WI38 (cell line): ENCODE data around the gene STRAP.
"Not testable (repeated sequence)": the region's sequence is repeated elsewhere in the genome, so short reads cannot be mapped to it uniquely, and the experiment has no call there.

Source experiments
- H3K4me3 ChIP-seq: 2 replicates; pipeline ENCODE4 v1.5.1; 2011; ENCODE audit warnings: low read depth, mild to moderate bottlenecking, control low read depth, low read length
- TF ChIP-seq, protein P1 (sequence below): IDR thresholded peaks from 2 replicates; pipeline ENCODE4 v1.5.1; 2012; ENCODE audit warnings: low read depth, mild to moderate bottlenecking, control low read depth, low read length

The STRAP gene

DNA sequence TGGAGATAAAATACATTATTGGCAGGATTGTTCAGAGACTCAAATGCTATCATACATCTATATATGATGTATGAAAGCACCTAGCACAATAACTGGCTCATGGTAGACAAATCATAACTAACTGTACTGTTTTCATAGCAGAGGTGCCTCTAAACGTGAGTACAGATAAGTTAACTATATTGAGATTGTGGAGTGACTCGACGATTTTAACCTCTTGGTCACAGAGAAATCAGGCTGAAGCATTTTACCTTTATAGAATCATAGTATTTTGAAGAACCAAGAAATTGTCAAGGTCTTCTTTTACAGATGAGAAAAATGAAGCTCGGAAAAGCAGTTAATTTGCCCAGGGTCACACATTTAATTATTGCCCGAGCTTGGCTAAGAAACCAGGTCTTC, 28.3 kb downstream of the STRAP start:
- H3K4me3 ChIP-seq = peak overlapping the region; percentile 78; the same call in 1 of the 2 replicates
- TF ChIP-seq, protein P1, sequence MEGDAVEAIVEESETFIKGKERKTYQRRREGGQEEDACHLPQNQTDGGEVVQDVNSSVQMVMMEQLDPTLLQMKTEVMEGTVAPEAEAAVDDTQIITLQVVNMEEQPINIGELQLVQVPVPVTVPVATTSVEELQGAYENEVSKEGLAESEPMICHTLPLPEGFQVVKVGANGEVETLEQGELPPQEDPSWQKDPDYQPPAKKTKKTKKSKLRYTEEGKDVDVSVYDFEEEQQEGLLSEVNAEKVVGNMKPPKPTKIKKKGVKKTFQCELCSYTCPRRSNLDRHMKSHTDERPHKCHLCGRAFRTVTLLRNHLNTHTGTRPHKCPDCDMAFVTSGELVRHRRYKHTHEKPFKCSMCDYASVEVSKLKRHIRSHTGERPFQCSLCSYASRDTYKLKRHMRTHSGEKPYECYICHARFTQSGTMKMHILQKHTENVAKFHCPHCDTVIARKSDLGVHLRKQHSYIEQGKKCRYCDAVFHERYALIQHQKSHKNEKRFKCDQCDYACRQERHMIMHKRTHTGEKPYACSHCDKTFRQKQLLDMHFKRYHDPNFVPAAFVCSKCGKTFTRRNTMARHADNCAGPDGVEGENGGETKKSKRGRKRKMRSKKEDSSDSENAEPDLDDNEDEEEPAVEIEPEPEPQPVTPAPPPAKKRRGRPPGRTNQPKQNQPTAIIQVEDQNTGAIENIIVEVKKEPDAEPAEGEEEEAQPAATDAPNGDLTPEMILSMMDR = no peak

DNA sequence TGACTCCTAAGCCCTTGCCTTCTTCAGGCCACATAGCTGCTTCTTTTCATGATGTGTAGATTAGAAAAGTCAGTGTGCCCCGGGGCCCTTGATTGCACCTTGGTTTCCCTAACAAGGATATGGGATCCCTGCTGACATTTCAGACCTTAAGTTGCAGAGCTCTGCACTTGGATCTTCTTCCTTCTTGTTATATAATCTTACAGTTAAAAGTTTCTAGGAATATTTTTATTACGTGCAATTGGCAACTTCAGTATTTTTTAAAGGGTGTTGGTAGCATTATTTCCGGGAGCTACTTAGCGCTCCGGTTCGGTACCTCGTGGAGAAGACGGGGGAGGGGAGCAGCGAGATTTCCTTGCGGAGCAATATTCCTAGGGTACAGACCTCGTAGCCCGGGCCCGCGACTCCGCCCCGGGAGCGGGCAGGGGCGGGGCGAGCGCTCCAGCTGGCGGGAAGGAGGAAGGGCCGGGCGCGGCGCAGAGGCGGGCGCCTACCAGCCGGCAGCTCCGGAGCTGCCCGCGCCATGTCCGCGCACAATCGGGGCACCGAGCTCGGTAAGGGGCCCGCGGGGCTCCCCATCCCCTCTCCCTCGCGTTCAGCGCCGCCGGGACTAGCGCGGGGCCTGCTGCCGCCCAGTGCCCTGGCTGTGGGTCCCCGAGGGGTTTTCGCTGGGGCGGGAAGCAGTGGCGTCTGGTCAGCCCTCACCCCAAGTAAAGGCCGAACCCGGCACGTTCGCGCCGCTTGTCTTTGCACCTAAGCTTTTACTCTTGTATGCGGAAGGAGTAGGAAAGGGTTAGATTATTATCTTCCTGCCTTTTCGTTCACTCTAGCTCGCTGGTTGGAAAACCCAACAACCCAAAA, 28.9 kb downstream of the STRAP start, which contains the start of gene DERA:
Gene DERA, plus strand, starts transcription at position 469 of the 858 bp plus-strand sequence. Its CDS starts 52 bp downstream, at position 521.
- peak within 1 kb of the TSS; percentile 78 for H3K4me3 ChIP-seq
- TF ChIP-seq, protein P1 = no peak

DNA sequence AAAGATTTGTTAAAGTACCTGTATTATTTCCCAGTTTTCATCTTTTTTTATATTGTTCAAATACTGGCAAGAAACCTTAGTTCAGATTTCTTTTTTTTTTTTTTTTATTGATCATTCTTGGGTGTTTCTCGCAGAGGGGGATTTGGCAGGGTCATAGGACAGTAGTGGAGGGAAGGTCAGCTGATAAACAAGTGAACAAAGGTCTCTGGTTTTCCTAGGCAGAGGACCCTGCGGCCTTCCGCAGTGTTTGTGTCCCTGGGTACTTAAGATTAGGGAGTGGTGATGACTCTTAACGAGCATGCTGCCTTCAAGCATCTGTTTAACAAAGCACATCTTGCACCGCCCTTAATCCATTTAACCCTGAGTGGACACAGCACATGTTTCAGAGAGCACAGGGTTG, 29.7 kb downstream of the STRAP start:
- peak overlapping the region; percentile 78 for H3K4me3 ChIP-seq

DNA sequence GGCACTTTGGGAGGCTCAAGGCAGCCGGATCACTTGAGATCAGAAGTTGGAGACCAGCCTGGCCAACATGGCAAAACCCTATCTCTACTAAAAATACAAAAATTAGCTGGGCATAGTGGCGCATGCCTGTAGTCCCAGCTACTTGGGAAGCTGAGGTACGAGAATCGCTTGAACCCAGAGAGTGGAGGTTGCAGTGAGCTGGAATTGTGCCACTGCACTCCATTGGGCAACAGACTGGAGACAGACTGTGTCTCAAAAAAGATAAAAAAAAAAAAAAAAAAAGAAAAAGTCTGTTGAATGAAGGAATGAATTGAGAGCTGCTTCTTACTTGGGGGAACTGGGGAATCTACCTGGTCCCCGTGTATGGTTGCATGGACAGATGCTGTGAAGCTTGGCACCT, 31.9 kb downstream of the STRAP start:
- not testable (repeated sequence) for H3K4me3 ChIP-seq

DNA sequence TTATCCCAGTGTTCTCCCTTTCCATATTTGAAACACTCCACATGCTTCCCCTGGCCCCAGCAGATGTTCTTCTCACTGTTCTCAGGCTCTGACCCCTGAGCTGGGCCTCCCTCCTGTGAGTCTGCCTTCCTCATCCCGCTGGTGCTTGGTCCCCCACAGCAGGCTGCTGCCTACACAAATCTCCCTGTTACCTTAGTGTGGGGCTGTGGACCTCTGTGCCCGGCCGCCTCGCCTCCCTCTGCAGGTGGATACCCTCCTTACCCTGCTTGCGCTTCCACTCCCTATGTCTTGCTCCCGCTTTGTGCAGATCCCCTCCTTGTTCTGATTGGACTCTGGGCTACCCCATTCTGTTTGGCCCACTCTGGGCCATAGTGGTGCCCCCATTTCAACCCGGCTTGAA, 35.9 kb downstream of the STRAP start:
- H3K4me3 ChIP-seq = no peak overlapping the region
- TF ChIP-seq, protein P1 = no peak

DNA sequence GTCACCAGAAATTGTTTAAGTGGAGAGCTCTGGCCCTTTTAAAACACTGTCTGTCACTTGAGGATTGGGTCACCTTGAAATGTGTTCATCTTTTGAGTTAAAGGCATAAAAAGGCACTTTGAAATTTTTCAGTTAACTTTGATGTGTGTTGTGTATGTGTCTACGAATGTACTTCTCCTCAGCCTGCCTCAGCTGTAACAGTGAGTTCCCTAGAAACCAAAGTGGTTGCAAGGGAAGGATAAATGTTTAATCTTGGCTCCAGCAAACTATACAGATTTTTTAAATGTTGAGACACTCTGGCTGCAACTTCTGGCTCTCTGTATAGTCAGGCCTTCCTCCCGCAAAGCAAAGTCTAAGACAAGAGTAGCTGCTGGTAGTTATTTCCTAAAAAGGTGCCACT, 37.2 kb downstream of the STRAP start:
- TF ChIP-seq, protein P1 = no peak

DNA sequence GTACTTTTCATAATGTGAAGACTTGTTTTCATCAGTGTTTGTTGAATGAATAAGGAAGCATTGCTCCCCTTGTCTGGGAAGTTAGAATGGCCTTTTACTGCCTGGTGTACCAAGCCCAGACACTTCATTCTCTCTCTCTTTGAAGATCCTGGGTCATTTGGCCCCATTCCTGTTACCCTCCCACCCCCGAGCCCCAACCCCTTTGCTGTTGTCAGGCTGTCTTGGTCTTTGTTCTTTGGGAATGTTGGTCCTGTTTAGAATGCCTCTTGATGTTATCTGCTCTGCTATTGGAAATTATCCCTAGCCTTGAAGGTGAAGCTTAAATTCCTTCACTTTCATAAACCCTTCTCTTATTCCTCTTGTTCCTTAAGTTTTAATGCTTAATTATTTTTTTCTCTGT, 42.8 kb downstream of the STRAP start:
- TF ChIP-seq, protein P1 = no peak
- no peak overlapping the region for H3K4me3 ChIP-seq

More for the DNA sequence above, 37.2 kb downstream of the STRAP start:
- no peak overlapping the region for H3K4me3 ChIP-seq

DNA sequence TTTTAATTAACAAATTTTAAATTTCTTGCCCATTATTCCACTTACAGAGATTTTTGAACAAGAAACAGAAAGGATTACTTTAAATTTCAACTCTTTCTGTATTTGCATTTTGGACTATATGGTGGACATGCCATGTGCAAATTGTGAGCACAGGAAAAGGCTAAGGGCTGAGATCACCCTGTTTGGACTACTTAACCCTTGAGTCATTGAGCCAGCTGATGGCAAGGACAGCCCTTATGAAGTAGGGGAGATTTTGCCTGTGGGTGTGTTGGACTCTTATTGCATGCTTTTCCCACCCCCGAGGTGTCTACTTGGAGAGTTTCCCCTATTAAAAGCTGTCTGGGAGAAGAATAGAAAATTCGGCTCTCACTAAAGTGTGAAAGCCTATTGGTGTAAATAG, 46.2 kb downstream of the STRAP start:
- TF ChIP-seq, protein P1 = no peak
- H3K4me3 ChIP-seq = peak overlapping the region; percentile 22
